Measurements from ENCODE around the gene TNNT2.

Gene TNNT2

DNA sequence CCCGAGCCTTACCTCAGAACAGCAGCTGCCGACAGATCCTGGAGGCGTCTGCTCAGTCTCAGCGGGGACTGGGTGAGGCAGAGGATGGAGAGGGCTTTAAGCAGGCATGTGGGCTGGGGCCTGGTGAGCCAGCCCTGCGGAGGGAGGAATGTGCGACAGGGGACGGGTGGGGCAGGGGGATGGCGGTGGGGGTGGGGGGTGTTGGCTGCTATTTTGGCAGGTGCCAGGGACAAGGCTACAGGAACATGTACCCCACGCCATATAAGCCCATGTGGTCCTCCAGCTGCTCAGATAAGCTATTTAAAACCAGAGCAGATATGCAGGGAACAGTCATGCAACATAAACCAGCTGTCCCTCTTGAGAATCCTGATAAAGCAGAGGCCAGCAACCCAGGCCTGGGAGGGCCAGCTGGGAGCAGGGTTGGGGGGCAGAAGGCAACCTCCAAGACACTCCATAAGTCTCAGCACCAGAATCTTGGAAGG is at the start of gene TNNT2:
TSS of gene TNNT2 (minus strand) at position 70 of the 482 bp plus-strand sequence. CDS start 4,426 bp downstream, outside the sequence.
- no peak for DNase-seq (ENCODE audit: low read depth)

GRCh38 chr1:201426479-201427310 is 49.2 kb upstream of the TNNT2 start:
- DNase-seq (ENCODE audit: low read depth), result no peak

DNA sequence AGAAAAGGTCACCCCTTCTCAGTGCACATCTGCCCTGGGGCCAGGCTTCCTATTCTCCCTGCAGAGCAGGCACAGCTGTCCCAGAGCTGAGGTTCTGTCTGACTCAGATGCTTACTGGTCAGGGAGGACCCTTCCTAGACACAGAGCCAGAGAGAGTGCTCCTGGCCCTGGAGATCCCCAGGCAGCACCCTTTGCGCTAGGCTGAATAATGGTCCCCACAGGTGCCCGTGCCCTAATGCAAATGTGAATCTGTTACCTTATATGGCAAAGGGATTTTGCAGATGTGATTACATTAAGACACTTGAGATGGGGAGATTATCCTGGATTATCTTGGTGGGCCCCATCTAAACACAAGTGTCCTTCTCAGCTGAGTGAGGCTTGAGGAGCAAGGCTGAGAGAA is 46.7 kb upstream of the TNNT2 start:
- DNase-seq (ENCODE audit: low read depth), result no peak

DNA sequence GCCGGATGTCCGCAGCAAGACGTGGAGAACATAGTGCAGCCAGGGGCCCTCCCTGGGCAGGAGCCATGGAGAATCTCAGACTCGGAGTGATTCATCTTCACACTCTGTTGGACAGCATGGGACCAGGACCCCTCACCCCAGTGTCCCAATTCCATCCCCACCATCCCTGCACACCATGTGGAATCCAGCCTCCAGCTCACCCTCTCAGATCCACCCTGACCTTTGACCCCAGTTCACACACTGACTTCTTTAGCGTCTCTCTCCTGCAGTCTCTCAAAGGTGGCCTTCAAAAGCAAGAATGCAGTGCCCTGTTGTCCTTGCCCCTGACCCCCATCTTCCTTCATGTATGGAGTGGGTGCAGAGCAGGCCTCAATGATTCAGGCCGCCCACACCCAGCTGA is 46.2 kb upstream of the TNNT2 start:
- no peak for DNase-seq (ENCODE audit: low read depth)

- no peak for DNase-seq (ENCODE audit: low read depth)
Observed at GRCh38 chr1:201422436-201423030, 45.1 kb upstream of the TNNT2 start.

DNA sequence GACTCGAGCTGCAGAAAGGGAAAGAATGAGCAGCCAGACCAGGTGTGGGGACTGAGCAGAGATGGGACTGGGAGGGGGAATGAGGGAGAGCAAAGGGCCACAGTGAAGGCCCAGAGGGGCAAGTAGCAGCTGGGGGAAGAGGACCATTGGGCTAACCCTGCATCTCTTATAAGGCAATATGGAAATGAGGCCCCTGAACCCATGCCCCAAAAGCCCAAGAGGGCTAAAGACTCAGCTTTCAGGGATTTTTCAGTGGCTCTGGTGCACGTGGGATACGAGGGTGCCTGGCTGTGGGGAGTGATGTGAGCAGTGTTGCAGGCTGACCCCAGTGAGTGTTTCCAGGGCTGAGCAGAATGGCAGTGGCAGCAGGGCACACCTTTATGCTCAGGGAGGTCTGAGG is 44.5 kb upstream of the TNNT2 start:
- DNase-seq (ENCODE audit: low read depth), result no peak

- DNase-seq (ENCODE audit: low read depth), result no peak
Observed at GRCh38 chr1:201421041-201421440, 43.6 kb upstream of the TNNT2 start.

DNA sequence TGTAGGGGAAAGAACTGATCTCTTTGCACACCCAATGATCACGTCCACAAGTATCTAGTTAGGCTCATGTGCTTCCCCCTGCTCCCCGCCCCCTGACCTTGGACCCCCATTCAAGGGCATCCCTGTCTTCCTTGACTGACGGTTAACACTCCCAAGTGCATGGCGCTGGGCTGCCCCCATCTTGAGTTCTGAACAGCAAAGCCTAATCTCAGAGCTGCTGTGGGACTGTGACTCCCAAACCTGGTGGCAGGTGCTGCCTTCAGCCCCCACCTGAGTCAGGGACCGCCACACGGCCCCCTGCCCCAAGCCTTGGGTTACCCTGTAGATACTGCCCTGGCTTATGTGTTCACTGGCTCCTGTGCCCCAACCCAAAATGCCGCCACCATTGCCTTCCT is 43.1 kb upstream of the TNNT2 start:
- no peak for DNase-seq (ENCODE audit: low read depth)

DNA sequence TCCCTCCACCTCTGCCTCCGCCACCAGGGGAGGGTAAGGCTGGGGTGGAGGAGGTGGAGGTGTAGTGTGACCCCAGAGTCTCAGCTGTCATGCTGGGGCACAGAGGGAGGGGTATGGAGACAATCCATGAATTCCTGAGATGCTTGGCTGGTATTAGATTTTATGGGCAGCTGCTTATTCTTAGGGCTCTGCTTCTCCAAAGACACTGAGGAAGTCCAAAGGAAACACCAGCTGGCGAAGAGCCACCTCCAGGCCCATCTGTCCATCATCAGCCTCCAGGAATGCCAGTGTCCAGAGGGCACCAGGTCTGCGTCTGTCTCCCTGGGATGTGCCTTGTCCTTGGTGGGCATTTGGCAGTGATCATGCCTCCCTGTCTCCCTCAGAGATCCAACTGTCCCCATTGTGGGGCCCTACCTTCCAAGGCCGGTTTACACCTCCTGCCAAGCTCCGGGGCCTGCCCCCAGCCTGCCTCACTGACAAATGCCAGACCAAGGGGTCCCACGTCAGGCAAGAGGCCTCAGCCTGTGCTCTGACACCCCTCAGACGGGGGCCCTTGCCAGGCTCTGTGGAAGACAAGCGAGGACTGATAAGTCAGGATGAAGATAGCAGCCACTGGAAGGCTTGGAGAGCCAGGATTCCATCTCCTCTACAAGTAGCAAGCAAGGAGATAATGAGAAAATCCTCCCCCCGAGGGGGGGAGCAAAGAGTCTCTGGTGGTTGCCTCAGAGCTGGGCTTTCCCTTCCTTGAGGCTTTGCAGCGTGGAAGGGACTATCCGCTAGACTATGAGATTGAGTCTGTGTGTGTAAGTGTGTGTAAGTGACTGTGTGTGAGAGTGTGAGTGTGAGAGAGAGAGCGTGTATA is 42.5 kb upstream of the TNNT2 start:
- DNase-seq (ENCODE audit: low read depth), result no peak

GRCh38 chr1:201419256-201419655 is 41.8 kb upstream of the TNNT2 start:
- DNase-seq (ENCODE audit: low read depth), result no peak

GRCh38 chr1:201418461-201418860 is 41.0 kb upstream of the TNNT2 start:
- no peak for DNase-seq (ENCODE audit: low read depth)

DNA sequence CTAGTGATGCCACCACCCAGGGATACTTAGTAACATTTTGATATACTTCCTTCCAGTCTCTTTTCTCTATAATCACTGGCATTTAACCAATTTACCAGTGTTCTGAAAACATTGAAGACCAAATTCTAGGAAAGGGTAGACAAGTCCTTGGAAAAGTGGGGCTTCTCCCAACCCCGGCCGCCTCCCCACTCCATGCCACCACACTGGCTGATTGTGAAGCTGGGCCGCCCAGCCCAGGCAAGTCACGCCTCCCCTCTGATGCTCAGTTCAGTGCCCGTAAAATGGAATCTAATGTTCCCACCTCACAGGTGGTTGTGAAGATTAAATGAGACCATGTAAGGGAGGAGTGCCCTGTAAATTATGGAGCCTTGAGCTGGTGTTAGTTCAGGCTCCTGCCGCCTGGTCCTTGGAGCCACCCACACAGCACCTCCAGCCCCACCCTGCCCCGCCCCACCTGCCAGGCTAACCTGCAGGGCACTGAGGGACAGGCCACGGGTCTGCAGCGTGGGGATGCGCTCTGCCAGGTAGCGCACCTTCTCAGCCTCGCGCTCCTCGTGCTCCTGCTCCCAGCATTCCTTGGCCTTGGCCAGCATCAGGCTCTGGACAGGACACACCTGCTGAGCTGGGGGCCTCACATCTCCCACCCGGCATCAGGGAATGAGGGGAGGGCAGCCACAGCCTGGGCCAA is 36.7 kb upstream of the TNNT2 start:
- DNase-seq (ENCODE audit: low read depth), result no peak

DNA sequence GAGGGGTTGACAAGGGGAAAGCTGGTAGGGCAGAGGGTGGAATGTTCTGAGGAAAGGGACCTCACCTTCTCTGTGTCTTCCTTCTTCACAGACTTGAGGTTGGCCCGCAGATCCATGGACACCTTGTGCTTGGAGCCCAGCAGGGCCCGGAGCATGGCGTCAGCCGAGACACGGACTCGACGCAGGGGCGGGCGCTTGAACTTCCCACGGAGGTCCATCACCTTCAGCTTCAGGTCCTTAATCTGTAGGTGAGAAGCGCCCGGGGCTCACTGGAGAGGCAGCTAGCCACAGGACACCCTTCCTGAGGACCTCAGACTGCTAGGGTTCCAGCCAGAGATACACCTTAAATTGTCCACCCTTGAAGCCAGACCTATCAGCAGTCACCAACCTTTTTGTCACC is 33.8 kb upstream of the TNNT2 start:
- DNase-seq (ENCODE audit: low read depth), result no peak

GRCh38 chr1:201409440-201409839 is 32.0 kb upstream of the TNNT2 start:
- DNase-seq (ENCODE audit: low read depth), result no peak

GRCh38 chr1:201408834-201409200 is 31.3 kb upstream of the TNNT2 start:
- no peak for DNase-seq (ENCODE audit: low read depth)

GRCh38 chr1:201408176-201408833 is 30.8 kb upstream of the TNNT2 start:
- DNase-seq (ENCODE audit: low read depth), result peak; percentile 60

DNA sequence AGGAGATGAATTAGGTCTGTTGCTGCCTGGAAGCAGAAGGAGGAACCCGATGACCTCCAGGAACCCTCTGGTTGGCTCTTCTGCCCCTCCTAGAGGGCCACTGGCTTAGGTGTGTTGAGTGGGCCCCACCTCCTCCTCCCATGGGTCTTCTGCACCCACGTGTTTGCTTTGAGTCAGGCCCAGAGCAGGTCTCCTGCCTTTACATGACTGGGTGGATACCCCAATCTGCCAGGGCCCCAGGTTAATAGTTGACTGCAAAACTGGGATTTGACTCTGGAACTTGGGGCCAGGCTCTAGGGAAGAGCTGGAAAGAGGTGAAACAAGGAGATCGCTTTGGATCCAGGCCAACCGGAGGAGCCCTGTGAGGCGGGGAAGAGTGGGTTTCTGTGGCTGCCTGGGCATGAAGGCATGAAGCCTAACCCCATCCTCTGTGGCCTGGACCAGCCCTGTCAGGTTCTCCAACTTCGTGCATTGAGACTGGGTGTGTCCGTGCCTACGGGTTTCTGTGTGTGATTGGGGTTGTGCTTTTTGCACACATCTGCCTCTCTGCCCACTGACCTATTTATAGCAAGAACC is 29.4 kb upstream of the TNNT2 start:
- no peak for DNase-seq (ENCODE audit: low read depth)

- no peak for DNase-seq (ENCODE audit: low read depth)
Observed at GRCh38 chr1:201405484-201405831, 28.0 kb upstream of the TNNT2 start.

DNA sequence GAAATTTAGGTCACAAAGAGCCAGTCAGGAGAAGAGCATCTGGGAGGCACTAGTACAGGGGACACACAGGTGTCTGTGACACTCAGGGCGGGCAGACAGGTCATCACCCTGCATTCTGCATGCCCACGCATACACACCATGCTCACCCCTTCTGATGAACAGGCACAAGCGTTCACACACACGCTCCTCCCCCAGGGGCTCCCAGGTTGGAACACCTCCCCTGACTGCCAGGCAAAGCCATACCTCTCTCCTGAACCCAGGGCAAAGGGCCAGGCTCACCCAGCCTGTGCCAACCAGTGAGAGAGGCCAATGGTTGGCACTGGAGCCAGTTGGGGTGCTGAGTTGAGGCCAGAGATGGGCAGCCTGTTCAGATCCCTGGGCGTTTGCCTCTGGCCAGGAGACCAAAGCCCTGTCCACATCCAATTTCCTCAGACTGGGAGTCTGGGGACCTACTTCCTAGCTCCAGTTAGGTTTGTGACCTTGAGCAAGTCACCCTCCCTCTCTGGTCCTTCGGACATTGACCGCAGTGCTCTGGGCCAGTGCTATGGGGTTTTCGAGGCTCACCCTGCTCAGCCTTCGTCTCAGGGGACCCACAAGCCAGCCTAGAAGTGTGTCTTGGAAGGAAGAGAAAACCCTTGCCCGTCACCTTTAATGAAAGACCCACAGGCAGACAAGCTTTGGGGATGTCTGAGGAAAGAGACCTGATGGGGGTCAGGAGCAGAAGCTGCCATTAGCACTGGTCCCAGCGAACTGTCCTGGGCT is 27.4 kb upstream of the TNNT2 start:
- DNase-seq (ENCODE audit: low read depth), result no peak

- no peak for DNase-seq (ENCODE audit: low read depth)
Observed at GRCh38 chr1:201404055-201404454, 26.6 kb upstream of the TNNT2 start.

GRCh38 chr1:201403359-201403758 is 25.9 kb upstream of the TNNT2 start:
- DNase-seq (ENCODE audit: low read depth), result no peak
